BLaER1 (cell line): ENCODE data around the gene CCNJL.

ENCODE experiments used
- H3K27ac ChIP-seq: shearing (Covaris generic); formaldehyde crosslinking; 2 replicates; pipeline ENCODE4 v1.8.1; 2022
- H3K27me3 ChIP-seq: shearing (Covaris generic); formaldehyde crosslinking; 2 replicates; pipeline ENCODE4 v1.8.1; 2022
- H3K36me3 ChIP-seq: shearing (Covaris generic); formaldehyde crosslinking; 2 replicates; pipeline ENCODE4 v1.8.1; 2022
- H3K4me1 ChIP-seq: shearing (Covaris generic); formaldehyde crosslinking; 2 replicates; pipeline ENCODE4 v1.8.1; 2022
- H3K4me2 ChIP-seq: shearing (Covaris generic); formaldehyde crosslinking; 2 replicates; pipeline ENCODE4 v1.8.1; 2022
- H3K4me3 ChIP-seq: shearing (Covaris generic); formaldehyde crosslinking; 2 replicates; pipeline ENCODE4 v1.8.1; 2022
- H3K9ac ChIP-seq: shearing (Covaris generic); formaldehyde crosslinking; 2 replicates; pipeline ENCODE4 v1.8.1; 2022
- H3K9me3 ChIP-seq: shearing (Covaris generic); formaldehyde crosslinking; 2 replicates; pipeline ENCODE4 v1.8.1; 2022
- H4K20me1 ChIP-seq: shearing (Covaris generic); formaldehyde crosslinking; 2 replicates; pipeline ENCODE4 v1.8.1; 2022
- Cebpa-rat ChIP-seq: shearing (Covaris generic); IDR thresholded peaks from 2 replicates; pipeline ENCODE4 v1.8.1; 2022

Gene CCNJL

GRCh38 chr5:160268121-160268520 is 44.2 kb downstream of the CCNJL start:
- Histone ChIP-seq H3K4me1 (peaks cover 100% of the 10 kb centered on the region), H3K36me3 (no peaks in the 10 kb centered on the region), H4K20me1 (no peaks in the 10 kb centered on the region), H3K9ac (no peak overlapping the region), H3K9me3 (no peaks in the 10 kb centered on the region), H3K4me3 (no peak overlapping the region), H3K27me3 (no peaks in the 10 kb centered on the region), H3K4me2 (peak overlapping the region; percentile 87), H3K27ac (peak overlapping the region; percentile 85)
- TF ChIP-seq Cebpa-rat = no peak

DNA sequence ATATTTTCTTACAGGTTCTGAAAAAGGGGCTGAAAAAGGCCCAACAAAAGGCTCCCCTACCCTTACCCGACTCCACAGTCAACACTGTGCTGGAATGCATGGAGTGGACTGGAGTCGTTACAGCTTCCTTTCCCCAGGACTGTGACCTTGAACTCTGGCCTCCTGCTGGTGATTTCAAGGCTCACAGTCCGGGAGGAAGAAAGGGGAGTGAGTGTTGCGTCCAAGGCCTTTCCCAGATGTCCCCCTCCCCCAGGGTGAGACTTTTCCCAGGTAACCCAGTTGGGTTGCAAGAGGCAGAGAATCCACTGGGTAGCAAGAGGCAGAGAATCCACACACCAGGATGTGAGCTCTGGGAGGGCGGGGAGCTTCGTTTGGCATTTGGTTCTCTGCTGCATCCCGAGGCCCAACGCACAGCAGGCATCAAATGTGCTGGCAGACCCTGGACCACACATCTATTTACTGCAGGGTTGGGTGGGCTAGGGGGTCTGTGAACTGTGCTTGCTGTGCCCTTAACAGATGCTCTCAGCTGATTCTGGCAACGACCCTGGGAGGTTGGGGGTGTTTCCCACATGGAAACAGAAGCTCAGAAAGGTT is 45.5 kb downstream of the CCNJL start:
- H3K27me3 ChIP-seq = no peaks in the 10 kb centered on the region
- H3K4me2 ChIP-seq = peak overlapping the region; percentile 87
- H3K36me3 ChIP-seq = no peaks in the 10 kb centered on the region
- H3K4me3 ChIP-seq = no peak overlapping the region
- H3K27ac ChIP-seq = peak overlapping the region; percentile 96
- no peaks in the 10 kb centered on the region for H4K20me1 ChIP-seq
- H3K9me3 ChIP-seq = no peaks in the 10 kb centered on the region
- TF ChIP-seq Cebpa-rat = no peak
- H3K4me1 ChIP-seq = peaks cover 100% of the 10 kb centered on the region
- H3K9ac ChIP-seq = no peak overlapping the region

DNA sequence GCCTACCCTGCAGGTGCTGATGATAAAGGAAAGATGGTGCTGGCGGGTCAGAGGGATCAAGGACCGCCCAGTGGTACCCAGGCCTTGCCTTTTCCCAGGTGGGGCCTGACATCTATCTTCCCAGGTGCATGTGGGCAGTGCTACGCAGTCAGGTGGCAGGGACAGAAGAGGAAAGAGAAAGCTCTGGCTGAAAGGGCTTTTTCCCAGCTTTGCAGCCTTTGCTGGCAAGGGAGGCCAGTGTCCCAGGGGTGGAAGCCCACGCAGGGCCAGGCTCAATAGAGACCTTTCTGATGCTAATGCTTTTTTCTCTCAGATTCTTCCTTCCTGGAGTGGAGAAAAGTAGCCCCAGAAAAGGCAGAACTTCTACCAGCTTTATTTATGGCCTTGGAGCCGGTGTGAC is 46.3 kb downstream of the CCNJL start:
- peak overlapping the region; percentile 87 for H3K4me2 ChIP-seq
- H3K27ac ChIP-seq = peak overlapping the region; percentile 96
- H3K36me3 ChIP-seq = no peaks in the 10 kb centered on the region
- no peaks in the 10 kb centered on the region for H3K27me3 ChIP-seq
- H3K4me1 ChIP-seq = peaks cover 100% of the 10 kb centered on the region
- no peaks in the 10 kb centered on the region for H4K20me1 ChIP-seq
- no peak overlapping the region for H3K9ac ChIP-seq
- no peak overlapping the region for H3K4me3 ChIP-seq
- no peaks in the 10 kb centered on the region for H3K9me3 ChIP-seq
- TF ChIP-seq Cebpa-rat = no peak

DNA sequence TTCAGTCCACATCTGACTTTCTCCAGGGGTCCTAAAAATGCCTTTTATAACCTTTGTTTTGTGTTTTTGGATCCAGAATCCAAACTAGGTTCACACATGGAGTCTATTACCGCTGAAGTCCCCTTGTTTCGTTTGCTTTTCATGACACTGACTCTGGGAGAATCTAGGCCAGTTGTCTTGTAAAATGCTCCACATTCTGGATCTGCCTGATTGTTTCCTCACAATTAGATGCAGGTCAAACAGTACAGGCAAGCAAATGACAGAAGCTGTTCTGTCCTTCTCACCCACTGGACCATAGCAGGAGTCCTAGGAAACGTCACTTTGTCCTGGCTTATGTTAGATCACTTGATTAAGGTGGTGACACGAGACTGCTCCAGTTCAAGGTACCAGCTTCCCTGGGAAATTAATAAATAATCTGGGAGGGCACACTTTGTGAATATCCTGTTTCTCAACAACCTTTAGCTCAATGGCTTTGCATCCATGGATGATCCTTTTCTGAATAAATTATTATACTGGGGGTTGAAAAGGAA is 49.0 kb downstream of the CCNJL start:
- peak overlapping the region; percentile 87 for H3K4me2 ChIP-seq
- H3K9ac ChIP-seq = peak overlapping the region; percentile 82
- no peaks in the 10 kb centered on the region for H4K20me1 ChIP-seq
- peak overlapping the region; percentile 48; the same call in 1 of the 2 replicates for H3K4me3 ChIP-seq
- TF ChIP-seq Cebpa-rat = no peak
- no peaks in the 10 kb centered on the region for H3K9me3 ChIP-seq
- H3K27me3 ChIP-seq = no peaks in the 10 kb centered on the region
- no peaks in the 10 kb centered on the region for H3K36me3 ChIP-seq
- H3K4me1 ChIP-seq = peaks cover 93% of the 10 kb centered on the region
- peak overlapping the region; percentile 96 for H3K27ac ChIP-seq

- Histone ChIP-seq H3K36me3 (no peaks in the 10 kb centered on the region), H3K4me2 (peak overlapping the region; percentile 87), H3K9ac (peak overlapping the region; percentile 82), H3K9me3 (no peaks in the 10 kb centered on the region), H4K20me1 (no peaks in the 10 kb centered on the region), H3K27ac (peak overlapping the region; percentile 96), H3K4me3 (peak overlapping the region; percentile 48), H3K4me1 (peaks cover 84% of the 10 kb centered on the region), H3K27me3 (no peaks in the 10 kb centered on the region)
- TF ChIP-seq Cebpa-rat = no peak
Observed at GRCh38 chr5:160262151-160263074, 50.0 kb downstream of the CCNJL start.

- H3K9me3 ChIP-seq = no peaks in the 10 kb centered on the region
- H3K4me3 ChIP-seq = peak overlapping the region; percentile 48; the same call in 1 of the 2 replicates
- no peaks in the 10 kb centered on the region for H3K27me3 ChIP-seq
- H4K20me1 ChIP-seq = no peaks in the 10 kb centered on the region
- no peak for TF ChIP-seq Cebpa-rat
- peak overlapping the region; percentile 82 for H3K9ac ChIP-seq
- peak overlapping the region; percentile 87 for H3K4me2 ChIP-seq
- peak overlapping the region; percentile 96 for H3K27ac ChIP-seq
- no peaks in the 10 kb centered on the region for H3K36me3 ChIP-seq
- peaks cover 71% of the 10 kb centered on the region for H3K4me1 ChIP-seq
Observed at GRCh38 chr5:160260881-160261815, 51.2 kb downstream of the CCNJL start.

DNA sequence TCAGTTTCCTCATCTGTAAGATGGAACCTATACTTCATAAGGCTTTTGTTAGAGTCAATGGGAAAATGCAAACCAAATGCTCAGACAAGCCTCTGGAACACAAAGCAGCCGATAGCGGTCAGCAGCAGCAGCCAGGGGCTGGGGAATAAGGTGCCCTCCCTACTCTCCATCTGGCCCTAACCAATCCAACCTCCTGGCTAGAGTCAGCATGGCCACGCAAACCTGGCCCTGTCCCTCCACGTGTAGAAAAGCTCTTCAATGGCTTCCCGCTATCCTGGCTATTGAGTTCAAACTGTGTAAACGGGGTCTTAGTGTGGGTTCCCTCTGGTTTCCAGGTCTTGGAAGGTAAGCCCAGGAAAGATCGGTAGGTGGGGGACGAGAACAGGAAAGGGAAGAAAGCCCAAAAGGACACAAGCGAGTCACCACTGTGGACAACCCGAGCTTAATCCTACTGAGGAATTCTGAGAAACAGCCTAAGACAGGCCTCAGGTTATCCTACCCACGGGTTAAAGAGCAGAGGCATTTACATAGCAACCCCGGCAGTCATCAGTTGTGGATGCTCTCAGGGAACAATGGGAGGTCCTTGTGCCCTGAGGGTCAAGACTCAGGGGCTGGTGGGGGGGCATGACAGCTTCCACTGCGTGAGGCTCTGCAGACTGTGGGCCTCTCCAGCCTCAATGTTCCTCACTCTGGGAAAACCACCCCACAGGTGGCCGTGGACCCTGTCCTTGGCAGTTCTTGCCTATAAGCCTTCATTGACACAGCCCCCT is 52.2 kb downstream of the CCNJL start:
- Histone ChIP-seq H3K4me1 (peaks cover 61% of the 10 kb centered on the region), H3K4me2 (peak overlapping the region; percentile 87), H4K20me1 (no peaks in the 10 kb centered on the region), H3K36me3 (no peaks in the 10 kb centered on the region), H3K9ac (peak overlapping the region; percentile 82), H3K27me3 (no peaks in the 10 kb centered on the region), H3K4me3 (no peak overlapping the region), H3K27ac (peak overlapping the region; percentile 96), H3K9me3 (no peaks in the 10 kb centered on the region)
- TF ChIP-seq Cebpa-rat = no peak

- no peaks in the 10 kb centered on the region for H3K9me3 ChIP-seq
- TF ChIP-seq Cebpa-rat = no peak
- no peaks in the 10 kb centered on the region for H4K20me1 ChIP-seq
- H3K27me3 ChIP-seq = no peaks in the 10 kb centered on the region
- H3K27ac ChIP-seq = peak overlapping the region; percentile 96
- 0 out of 2 replicates have a peak, but pooled peaks cover 5% of the 10 kb centered on the region for H3K36me3 ChIP-seq
- no peak overlapping the region for H3K4me3 ChIP-seq
- peaks cover 53% of the 10 kb centered on the region for H3K4me1 ChIP-seq
- peak overlapping the region; percentile 82 for H3K9ac ChIP-seq
- H3K4me2 ChIP-seq = peak overlapping the region; percentile 87
Observed at GRCh38 chr5:160259341-160259740, 53.0 kb downstream of the CCNJL start.

DNA sequence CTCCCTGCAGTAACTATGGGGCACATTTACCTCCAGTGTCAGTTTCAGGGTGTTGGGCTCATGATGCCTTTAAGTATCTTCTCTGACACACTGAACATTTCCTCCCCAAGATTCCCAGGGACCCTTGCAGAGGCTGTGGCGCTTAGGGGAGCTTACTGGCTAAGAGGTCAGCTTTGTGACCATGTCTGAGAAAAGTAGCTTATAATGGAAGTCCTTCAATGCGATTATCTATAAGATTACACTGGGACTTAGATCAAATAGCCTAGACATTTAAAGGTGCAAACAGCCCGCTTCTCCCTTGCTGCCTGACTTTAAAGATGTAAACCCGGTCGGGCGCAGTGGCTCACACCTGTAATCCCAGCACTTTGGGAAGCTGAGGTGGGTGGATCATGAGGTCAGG is 57.7 kb downstream of the CCNJL start:
- Histone ChIP-seq H4K20me1 (no peaks in the 10 kb centered on the region), H3K4me1 (peaks cover 9% of the 10 kb centered on the region), H3K4me3 (no peak overlapping the region), H3K9me3 (no peaks in the 10 kb centered on the region), H3K4me2 (no peak overlapping the region), H3K27ac (0 out of 2 replicates have a peak overlapping the region, but pooled peaks have one; percentile 26), H3K27me3 (no peaks in the 10 kb centered on the region), H3K36me3 (peaks cover 22% of the 10 kb centered on the region; the same call in 1 of the 2 replicates), H3K9ac (no peak overlapping the region)
- TF ChIP-seq Cebpa-rat = no peak
